Fibroblast of gingiva (primary cell): ENCODE measurements around the gene SFTA2.
A peak's percentile ranks its signal among the peaks of the same experiment; 100 is the strongest.
"Not testable (repeated sequence)": the region's sequence is repeated elsewhere in the genome, so short reads cannot be mapped to it uniquely, and the experiment has no call there.

ENCODE experiments used
- DNase-seq: peaks from one replicate; pipeline ENCODE4 v3.0.0-alpha.2; 2011; ENCODE audit warnings: low read depth

SFTA2 gene

DNA sequence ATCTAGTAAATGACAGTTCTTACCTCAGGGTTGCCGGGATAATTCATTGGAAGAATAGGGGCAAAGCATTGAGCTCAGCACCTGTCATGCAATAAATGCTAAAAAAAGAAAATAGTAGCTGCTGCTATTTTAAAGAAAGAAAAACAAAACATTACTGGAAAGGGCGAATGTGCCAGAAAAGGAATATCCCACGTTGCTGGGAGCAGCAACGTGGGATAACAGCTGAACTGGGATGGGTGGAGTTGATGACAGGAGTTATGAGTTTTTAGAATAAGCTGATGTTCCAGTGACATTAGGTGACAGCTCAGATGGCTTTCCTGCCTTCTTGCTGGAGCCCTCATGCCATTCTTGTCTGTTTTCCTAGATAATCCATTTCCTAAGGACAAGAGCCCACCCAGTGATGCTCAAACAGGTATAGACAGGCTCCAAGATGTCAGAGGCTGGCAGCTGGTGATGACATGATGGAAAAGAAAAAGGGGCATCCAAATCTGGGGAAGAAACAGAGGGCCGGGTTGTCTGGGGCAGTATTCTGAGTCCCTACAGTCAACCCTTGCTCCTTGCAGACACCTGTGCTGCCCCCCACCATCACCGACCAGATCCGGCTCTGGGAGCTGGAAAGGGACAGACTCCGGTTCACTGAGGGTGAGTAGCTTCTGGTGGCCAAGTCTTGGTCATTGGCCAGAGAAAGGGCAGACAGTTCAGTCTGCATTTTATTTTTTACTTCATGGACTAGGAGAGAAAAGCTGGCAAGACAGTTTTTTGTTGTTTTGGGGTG lies 19.0 kb downstream of the SFTA2 start:
- no peak for DNase-seq

DNA sequence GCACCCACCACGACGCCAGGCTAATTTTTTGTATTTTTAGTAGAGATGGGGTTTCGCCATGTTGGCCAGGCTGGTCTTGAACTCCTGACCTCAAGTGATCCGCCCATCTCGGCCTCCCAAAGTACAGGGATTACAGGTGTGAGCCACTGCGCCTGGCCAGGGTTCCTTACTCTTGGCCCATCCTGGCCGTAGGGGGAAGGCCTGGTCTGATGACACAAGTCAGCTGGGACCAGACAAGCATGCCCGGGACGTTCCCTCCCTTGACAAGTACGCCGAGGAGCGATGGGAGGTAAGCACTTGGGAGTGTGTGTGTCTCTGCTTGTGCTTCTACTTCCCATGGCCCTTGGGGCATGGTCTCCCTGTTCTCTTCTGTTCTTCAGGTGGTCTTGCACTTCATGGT lies 21.5 kb downstream of the SFTA2 start:
- DNase-seq: not testable (repeated sequence)

DNA sequence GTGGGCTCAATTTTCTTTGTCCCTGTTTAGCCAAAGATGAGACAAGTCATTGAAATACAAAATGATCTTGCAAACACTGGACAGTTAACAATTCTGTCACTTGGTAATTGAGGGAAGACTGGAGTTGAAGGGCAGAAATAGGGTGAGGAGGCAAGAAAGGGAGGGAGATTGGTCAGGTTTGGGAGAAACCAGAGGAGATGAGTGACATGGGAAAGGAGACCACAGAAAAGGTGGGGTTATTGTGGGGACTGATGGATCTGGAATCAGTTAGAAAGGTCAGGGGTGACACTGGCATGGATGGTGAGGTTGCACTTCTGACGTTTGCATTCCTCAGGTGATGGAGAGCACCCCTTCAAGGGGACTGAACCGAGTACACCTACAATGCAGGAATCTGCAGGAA lies 23.3 kb downstream of the SFTA2 start:
- no peak for DNase-seq

DNA sequence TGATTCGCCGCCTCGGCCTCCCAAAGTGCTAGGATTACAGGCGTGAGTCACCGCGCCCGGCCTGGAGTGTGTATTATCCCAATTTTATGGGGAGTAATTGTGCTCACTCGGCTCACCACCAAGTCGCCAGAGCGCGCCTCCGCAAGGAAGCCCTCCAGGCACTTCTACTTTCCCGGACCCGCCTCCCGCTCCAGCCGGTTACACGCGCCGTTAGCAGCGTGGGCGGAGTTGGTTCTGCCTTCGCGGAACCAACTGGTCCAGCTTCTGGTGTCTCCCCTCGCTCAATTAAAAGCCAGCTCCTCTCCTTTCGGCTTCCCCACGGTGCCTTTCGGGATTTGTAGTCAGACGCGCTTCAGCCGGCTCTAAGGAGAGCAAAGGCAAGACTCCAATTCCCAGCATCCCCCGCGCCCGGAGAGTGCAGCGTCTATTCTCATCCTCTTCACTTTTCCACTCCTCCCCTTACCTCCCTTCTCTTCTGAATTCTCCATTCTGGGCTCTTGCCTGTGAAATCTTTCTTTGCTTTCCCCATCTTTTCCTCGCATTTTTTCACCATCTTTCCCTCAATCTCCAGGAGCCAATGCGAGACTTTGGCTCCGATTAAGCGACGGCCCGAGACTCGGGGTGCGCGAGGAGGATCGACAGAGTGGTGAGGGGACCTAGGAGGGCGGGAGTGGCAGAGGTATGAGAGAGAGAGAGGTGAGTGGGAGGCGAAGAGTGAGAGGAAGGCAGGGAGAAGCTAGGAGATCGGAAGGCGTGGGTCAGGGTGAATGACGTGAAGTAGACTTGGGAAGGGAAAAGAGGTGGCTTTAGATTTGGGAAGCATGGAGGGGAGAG lies 24.0 kb downstream of the SFTA2 start, which contains the start of gene GTF2H4:
Gene GTF2H4 (plus strand): TSS at position 450 of the 834 bp plus-strand sequence.
- peak; percentile 98 for DNase-seq

DNA sequence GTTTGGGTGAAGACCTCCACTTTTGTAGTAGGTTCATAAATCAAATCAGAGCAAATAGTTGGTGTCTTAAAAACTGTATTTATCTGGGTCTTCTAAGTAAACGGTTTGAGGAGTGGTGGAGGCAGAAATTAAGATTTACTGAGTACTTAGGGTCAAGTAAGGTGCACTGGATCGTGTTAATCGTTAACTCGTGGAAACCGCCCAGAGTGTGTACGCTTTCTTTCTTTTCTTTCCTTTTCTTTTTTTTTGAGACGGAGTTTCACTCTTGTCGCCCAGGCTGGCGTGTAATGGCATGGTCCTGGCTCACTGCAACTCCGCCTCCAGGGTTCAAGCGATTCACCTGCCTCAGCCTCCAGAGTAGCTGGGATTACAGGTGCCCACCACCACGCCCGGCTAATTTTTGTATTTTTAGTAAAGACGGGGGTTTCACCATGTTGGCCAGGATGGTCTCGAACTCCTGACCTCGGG lies 24.6 kb downstream of the SFTA2 start:
- not testable (repeated sequence) for DNase-seq

DNA sequence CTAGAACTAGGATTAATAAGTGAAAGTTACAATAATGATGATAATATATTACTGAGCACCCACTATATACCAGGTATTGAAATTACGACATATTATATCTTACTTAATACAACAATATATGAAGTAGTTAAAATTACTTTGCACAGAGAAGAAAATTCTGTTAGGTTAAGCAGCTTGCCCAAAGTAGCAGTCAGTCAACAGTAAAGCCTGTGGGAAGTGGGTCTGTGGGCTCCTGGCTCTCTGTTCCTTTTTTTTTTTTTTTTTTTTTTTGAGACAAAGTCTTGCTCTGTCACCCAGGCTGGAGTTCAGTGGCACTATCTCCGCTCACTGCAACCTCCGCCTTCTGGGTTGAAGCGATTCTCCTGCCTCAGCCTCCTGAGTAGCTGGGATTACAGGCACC lies 28.7 kb downstream of the SFTA2 start:
- no peak for DNase-seq

DNA sequence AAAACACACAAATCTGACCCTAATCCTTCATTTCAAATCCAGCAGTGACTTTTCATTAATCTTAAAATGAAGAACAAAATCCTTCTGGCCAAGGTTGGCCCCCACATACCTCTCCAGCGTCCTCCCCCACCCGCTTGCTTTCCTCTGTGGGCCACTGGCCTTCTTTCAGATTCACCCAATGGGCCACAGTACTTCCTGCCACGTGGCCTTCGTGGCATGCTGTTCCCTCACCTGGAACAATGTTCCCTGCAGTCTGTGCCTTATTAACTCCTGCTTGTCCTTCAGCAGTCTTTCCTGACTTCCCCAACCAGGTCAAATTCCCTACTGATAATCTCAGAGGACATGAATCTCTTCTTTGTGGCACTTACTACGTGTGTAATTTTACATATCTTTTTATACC lies 29.3 kb downstream of the SFTA2 start:
- DNase-seq: no peak

DNA sequence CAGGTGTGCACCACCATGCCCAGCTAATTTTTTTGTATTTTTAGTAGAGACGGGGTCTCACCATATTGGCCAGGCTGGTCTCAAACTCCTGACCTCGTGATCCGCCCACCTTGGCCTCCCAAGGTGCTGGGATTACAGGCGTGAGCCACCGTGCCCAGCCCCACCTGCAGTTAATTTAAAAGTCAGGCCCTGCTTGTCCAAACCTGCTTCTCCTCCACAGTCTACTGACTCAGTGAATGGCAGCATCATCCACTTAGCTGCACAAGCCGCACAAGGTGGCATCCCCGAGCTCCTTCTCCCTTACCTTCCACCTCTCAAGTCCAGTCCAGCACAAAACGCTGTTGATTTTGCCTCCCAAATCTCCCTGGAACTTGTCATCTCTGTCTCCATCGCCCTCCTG lies 29.8 kb downstream of the SFTA2 start:
- DNase-seq: not testable (repeated sequence)

DNA sequence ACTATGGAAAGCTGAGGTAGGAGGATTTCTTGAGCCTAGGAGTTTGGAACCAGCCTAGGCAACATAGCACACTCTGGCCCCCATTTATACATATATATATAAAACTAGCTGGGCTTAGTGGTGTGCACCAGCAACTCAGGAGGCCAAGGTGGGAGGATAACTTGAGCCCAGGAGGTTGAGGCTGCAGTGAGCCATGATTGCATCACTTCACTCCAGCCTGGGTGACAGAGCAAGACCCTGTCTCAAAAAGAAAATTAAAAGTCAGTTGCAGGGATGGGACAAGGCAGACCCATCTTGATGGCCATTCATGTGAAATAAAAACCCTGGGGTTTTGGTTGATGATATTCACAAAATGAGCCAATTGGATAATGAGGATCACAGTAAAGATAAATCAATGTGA lies 30.5 kb downstream of the SFTA2 start:
- no peak for DNase-seq

DNA sequence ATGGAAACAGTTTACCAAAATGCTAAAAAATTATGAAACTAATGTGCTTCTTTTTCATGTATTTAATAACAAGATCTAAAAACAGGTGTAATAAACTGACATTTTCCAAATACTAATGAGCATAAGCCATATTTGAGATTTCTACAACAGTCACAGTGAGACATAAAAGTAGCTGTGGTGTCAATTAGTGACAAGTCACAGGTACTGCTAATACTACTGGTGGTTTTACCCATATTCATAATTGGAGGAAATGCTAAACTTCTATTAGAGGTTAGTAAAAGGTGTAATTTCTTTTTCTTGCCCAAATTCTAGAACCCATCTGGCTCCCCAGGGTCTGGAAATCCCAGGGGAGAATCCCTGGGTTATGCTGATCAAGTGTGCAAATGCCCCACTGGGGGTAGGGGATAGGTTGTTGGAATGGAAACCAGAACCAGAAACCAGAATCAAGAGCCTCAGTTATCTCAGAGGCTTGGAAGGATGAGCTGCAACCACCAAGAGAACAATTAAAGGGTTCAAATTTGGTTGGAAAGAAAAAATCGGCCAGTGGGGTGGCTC lies 31.0 kb downstream of the SFTA2 start:
- no peak for DNase-seq

DNA sequence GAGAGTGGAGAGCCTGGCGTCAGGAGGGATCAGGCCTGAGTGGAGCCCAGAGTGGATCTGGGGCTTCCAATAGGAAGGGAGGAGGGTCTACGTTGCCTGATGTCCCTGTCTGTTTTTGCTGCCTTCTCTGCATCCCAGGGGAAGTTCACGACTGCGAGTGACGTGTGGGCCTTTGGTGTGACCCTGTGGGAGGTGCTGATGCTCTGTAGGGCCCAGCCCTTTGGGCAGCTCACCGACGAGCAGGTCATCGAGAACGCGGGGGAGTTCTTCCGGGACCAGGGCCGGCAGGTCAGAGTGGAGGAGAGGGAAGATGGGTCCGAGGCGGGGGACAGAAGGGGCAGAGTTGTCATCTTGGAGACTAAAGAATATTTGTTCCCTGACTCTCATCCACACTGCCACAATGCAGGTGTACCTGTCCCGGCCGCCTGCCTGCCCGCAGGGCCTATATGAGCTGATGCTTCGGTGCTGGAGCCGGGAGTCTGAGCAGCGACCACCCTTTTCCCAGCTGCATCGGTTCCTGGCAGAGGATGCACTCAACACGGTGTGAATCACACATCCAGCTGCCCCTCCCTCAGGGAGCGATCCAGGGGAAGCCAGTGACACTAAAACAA lies 33.1 kb downstream of the SFTA2 start:
- DNase-seq: no peak

DNA sequence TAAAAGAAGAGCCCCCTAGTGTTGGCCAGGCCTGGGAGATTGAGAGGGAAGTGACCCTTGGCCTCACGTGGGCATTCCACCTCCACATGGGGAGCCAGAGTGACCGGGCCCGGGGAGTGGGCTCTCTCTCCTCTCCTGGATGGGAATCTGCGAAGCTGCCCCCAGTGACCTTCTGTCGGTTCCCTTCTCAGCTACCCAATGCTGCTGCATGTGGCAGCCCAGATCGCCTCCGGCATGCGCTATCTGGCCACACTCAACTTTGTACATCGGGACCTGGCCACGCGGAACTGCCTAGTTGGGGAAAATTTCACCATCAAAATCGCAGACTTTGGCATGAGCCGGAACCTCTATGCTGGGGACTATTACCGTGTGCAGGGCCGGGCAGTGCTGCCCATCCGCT lies 34.1 kb downstream of the SFTA2 start:
- no peak for DNase-seq

DNA sequence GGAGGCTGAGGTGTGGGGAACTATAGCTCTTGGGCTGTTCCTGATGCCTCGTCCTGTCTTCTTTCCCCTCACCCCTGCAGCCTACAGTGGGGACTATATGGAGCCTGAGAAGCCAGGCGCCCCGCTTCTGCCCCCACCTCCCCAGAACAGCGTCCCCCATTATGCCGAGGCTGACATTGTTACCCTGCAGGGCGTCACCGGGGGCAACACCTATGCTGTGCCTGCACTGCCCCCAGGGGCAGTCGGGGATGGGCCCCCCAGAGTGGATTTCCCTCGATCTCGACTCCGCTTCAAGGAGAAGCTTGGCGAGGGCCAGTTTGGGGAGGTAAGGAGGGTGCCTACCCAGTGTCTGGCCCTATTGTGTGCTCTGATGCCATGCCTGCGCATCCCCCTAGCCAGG lies 35.4 kb downstream of the SFTA2 start:
- DNase-seq: no peak

DNA sequence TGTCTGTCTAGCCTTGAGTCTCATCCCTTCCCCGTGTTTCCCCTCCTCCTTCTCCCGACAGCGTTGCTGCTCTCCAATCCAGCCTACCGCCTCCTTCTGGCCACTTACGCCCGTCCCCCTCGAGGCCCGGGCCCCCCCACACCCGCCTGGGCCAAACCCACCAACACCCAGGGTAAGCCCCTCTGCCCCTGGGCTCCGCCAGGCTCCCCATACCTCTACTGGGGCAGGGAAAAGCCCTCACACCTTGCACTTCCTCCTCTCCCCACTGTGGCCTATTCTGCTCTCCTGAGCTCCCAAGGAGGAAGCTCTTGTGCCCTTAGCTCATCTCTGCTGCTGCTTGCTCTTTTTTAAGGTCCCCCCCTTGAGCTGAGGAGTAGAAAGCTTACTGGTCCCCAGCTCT lies 36.6 kb downstream of the SFTA2 start:
- DNase-seq: no peak

DNA sequence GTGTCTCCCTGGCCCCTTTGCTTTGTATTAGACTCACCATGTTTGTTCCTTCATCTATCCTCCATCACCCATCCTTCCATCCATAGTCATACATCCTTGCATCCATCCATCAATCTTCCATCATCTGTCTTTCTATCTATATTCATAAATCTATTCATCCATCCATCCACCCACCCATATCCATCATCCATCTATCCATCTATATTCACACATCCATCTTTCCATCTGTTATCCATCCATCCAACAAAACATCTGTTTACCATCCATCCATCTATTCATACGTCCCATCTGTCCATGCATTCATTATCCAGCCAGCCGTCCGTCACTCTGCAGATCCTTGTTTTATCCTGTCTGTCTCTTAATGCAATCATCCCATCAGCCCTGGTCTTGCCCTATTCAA lies 37.0 kb downstream of the SFTA2 start:
- DNase-seq: no peak

DNA sequence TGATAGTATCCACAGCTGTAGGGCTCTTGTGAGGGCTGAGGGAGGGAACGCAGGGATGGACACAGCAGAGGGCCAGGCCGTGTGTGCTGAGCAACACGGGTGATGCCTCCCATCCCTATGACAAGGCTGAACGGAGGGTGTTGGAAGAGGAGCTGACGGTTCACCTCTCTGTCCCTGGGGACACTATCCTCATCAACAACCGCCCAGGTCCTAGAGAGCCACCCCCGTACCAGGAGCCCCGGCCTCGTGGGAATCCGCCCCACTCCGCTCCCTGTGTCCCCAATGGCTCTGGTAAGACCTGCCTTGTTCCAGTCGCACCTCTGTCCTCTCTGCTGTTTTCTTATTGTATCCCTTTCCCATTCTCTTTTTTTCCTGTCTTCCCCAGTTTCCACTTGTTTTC lies 37.6 kb downstream of the SFTA2 start:
- no peak for DNase-seq

DNA sequence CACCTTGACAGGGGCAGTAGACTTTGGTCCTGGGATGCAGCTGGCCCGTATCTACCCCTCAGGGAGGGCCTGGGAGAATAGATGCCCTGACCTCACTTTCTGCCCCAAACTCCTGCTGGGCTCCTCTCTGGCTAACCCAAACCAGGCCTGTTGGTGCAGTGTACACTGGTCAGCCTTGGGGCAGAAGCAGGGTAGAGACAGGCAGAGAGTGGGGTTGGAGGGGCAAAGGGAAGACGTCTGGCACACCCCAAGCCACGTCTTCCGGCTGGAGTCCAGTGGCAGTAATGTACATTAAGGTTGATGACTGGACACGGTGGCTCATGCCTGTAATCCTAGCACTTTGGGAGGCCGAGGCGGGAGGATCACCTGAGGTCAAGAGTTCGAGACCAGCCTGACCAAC lies 38.3 kb downstream of the SFTA2 start:
- DNase-seq: no peak

DNA sequence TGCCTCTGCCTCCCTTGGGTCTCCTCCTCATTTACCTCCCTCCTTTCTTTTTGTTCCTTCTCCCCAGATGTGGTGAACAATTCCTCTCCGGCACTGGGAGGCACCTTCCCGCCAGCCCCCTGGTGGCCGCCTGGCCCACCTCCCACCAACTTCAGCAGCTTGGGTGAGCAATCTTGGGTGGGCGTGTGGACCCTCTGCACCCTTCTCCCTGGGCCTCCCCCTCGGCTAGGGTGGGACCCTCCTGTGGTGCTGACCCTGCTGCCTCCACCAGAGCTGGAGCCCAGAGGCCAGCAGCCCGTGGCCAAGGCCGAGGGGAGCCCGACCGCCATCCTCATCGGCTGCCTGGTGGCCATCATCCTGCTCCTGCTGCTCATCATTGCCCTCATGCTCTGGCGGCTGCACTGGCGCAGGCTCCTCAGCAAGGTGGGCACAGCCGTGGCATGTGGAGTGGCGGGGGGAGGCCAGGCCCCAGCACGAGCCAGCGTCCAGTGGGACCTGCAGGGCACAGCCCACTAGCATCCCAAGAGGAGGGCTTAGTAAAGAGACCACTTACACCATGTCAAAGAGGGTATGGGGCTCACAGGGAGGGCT lies 38.9 kb downstream of the SFTA2 start:
- DNase-seq: no peak

DNA sequence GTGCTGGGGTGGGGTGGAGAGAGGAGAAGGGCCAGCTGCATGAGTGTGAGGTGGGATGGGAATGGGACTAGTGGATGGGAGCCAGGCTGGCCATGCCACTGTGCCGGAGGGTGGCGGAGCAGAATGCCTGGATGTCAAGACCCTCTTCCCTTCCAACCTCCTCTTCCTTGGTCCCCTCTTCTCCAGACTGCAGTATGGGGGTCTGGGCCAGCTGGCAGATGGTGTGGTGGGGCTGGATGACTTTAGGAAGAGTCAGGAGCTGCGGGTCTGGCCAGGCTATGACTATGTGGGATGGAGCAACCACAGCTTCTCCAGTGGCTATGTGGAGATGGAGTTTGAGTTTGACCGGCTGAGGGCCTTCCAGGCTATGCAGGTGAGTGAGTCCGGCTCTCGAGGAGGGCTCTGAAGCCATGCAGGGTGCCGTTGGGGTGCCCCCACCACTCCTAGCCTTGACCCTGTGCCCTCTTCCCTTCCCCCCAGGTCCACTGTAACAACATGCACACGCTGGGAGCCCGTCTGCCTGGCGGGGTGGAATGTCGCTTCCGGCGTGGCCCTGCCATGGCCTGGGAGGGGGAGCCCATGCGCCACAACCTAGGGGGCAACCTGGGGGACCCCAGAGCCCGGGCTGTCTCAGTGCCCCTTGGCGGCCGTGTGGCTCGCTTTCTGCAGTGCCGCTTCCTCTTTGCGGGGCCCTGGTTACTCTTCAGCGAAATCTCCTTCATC lies 40.0 kb downstream of the SFTA2 start:
- no peak for DNase-seq

DNA sequence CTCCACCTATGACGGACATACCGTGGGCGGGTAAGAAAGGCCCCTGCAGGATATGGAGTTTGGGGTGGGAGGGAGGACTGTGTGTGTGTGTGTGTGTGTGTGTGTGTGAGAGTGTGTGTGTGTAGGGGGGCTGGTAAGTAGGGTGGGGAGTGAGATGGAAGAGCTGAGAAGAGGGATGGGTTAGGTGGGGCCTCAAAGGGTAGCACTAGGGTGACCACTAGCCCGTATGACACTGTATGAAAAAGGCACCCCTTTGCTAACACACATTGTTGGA lies 40.6 kb downstream of the SFTA2 start:
- no peak for DNase-seq

DNA sequence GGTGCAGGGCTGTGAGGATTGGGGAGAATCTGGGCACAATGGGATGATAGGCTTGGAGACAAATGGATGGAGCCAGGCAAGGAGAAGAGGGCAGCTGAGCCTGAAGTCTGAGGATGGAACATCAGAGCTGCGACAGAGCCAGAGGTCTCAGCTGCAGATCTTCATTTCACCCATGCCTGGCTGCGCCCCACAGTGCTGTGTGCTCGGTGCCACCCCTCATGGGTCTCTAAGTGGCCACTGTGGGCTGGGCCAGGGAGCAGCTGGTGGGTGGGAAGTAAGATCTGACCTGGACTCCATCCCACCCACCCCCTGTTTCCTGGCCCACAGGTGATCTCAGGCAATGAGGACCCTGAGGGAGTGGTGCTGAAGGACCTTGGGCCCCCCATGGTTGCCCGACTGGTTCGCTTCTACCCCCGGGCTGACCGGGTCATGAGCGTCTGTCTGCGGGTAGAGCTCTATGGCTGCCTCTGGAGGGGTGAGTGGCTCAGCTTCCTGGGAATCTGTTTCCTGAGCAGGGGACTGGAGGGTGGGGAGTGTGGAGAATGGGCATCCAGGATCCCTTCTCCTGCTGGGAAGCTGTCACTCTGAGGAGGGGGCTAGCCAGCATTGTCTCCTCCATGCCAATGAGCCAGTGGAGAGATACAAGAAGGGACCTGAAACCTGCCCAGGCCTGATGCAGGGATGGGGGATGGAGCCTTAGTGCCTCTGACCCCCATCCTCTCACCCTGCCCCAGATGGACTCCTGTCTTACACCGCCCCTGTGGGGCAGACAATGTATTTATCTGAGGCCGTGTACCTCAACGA lies 41.1 kb downstream of the SFTA2 start:
- DNase-seq: no peak
